WTC11 (cell line): ENCODE measurements around the gene SLITRK6. TPM values are rescaled to one million over a fixed set of nuclear protein-coding genes. Genes with fewer than 3 reads are reported as not detected.
A peak's percentile ranks its signal among the peaks of the same experiment; 100 is the strongest.

Experiments used
- ATAC-seq: fragments of 200-7000 bp; cut with Tn5 transposase; 2 replicates; pipeline ENCODE4 v1.10.0; 2021; ENCODE audit warnings: mild to moderate bottlenecking, moderate library complexity
- CTCF ChIA-PET: fragments of 300-600 bp; sonication (Branson Sonifier 250); formaldehyde crosslinking; loops from one replicate; lab custom pipeline; 2021; ENCODE audit warnings: antibody characterized with exemption; lab: Charles Lee
- POLR2A ChIA-PET: fragments of 350-600 bp; sonication (Branson Sonifier 250); formaldehyde crosslinking; loops from one replicate; lab custom pipeline; 2021; ENCODE audit warnings: antibody characterized with exemption; lab: Charles Lee
- DNase-seq: peaks from one replicate; pipeline ENCODE4 v3.0.0; 2021; ENCODE audit warnings: low spot score
- H3K27ac Mint-ChIP-seq: 2 replicates; pipeline ENCODE4 v1.8.0; 2021; ENCODE audit warnings: mixed read lengths
- H3K27me3 Mint-ChIP-seq: 2 replicates; pipeline ENCODE4 v1.8.0; 2021; ENCODE audit warnings: low read depth, mild to moderate bottlenecking, moderate library complexity, mixed read lengths
- H3K36me3 Mint-ChIP-seq: 2 replicates; pipeline ENCODE4 v1.8.0; 2021; ENCODE audit warnings: mixed read lengths
- H3K4me1 Mint-ChIP-seq: 2 replicates; pipeline ENCODE4 v1.8.0; 2022; ENCODE audit warnings: mixed read lengths
- H3K4me3 Mint-ChIP-seq: 2 replicates; pipeline ENCODE4 v1.8.0; 2021; ENCODE audit warnings: mild to moderate bottlenecking, moderate library complexity, mixed read lengths
- H3K9me3 Mint-ChIP-seq: 2 replicates; pipeline ENCODE4 v1.8.0; 2021; ENCODE audit warnings: mixed read lengths
- ATF1 ChIP-seq: sonication (generic); formaldehyde crosslinking; IDR thresholded peaks from 2 replicates; pipeline ENCODE4 v1.8.1; 2023; ENCODE audit warnings: mild to moderate bottlenecking, moderate library complexity, missing genetic modification reagents
- ATF2 ChIP-seq: sonication (generic); formaldehyde crosslinking; IDR thresholded peaks from 2 replicates; pipeline ENCODE4 v1.8.1; 2022; ENCODE audit warnings: low read depth, missing genetic modification reagents, borderline replicate concordance
- CREB1 ChIP-seq: sonication (generic); formaldehyde crosslinking; IDR thresholded peaks from 2 replicates; pipeline ENCODE4 v1.8.0; 2023; ENCODE audit warnings: mild to moderate bottlenecking, missing genetic modification reagents
- CTCF ChIP-seq: fragments of 200-600 bp; IDR thresholded peaks from 2 replicates; pipeline ENCODE4 v1.8.0; 2022; ENCODE audit warnings: antibody characterized with exemption
- ETV6 ChIP-seq: sonication (generic); formaldehyde crosslinking; IDR thresholded peaks from 2 replicates; pipeline ENCODE4 v1.8.1; 2022; ENCODE audit warnings: mild to moderate bottlenecking, missing genetic modification reagents
- FOXP4 ChIP-seq: sonication (generic); formaldehyde crosslinking; IDR thresholded peaks from 2 replicates; pipeline ENCODE4 v1.8.0; 2022; ENCODE audit warnings: mild to moderate bottlenecking, missing genetic modification reagents
- NFYB ChIP-seq: sonication (generic); formaldehyde crosslinking; conservative IDR thresholded peaks from 2 replicates; pipeline ENCODE4 v1.8.0; 2022; ENCODE audit warnings: low read depth, missing genetic modification reagents
- RORB ChIP-seq: fragments of 250-450 bp; sonication (Bioruptor Pico); IDR thresholded peaks from 2 replicates; pipeline ENCODE4 v1.9.0; 2021; ENCODE audit warnings: mild to moderate bottlenecking
- SMAD4 ChIP-seq: sonication (generic); formaldehyde crosslinking; IDR thresholded peaks from 2 replicates; pipeline ENCODE4 v1.8.0; 2022; ENCODE audit warnings: mild to moderate bottlenecking, missing genetic modification reagents
- SP1 ChIP-seq: sonication (generic); formaldehyde crosslinking; conservative IDR thresholded peaks from 2 replicates; pipeline ENCODE4 v1.8.1; 2022; ENCODE audit warnings: missing genetic modification reagents
- TP53 ChIP-seq: sonication (generic); formaldehyde crosslinking; IDR thresholded peaks from 2 replicates; pipeline ENCODE4 v1.8.1; 2023; ENCODE audit warnings: mild to moderate bottlenecking, missing genetic modification reagents
- ZBTB21 ChIP-seq: sonication (generic); formaldehyde crosslinking; IDR thresholded peaks from 2 replicates; pipeline ENCODE4 v1.8.1; 2023; ENCODE audit warnings: mild to moderate bottlenecking, missing genetic modification reagents, borderline replicate concordance
- ZNF281 ChIP-seq: sonication (generic); formaldehyde crosslinking; IDR thresholded peaks from 2 replicates; pipeline ENCODE4 v1.8.0; 2023; ENCODE audit warnings: mild to moderate bottlenecking, missing genetic modification reagents
- ZNF396 ChIP-seq: fragments of 250-450 bp; sonication (Bioruptor Pico); IDR thresholded peaks from 2 replicates; pipeline ENCODE4 v1.8.0; 2021; ENCODE audit warnings: mild to moderate bottlenecking, moderate library complexity, borderline replicate concordance
- ZNF532 ChIP-seq: fragments of 250-450 bp; sonication (Bioruptor Pico); IDR thresholded peaks from 2 replicates; pipeline ENCODE4 v1.9.0; 2021; ENCODE audit warnings: mild to moderate bottlenecking, borderline replicate concordance
- total RNA-seq: library from RNA; stranded (reverse); gene quantifications from 3 replicates; pipeline ENCODE4 v1.2.3, GENCODE V29; 2021
- TF ChIP-seq, protein P1 (sequence below): sonication (generic); formaldehyde crosslinking; IDR thresholded peaks from 2 replicates; pipeline ENCODE4 v1.8.1; 2023; ENCODE audit warnings: mild to moderate bottlenecking, missing genetic modification reagents

SLITRK6 gene
- total RNA-seq, 1 experiment from 2014 or later: 0.04 TPM

- DNase-seq (no peak), ATAC-seq (peak; percentile 66; the same call in 1 of the 2 replicates)
- Mint-ChIP-seq H3K9me3 (no peaks in the 10 kb centered on the region), H3K4me3 (no peak overlapping the region), H3K27me3 (no peaks in the 10 kb centered on the region)
- ChIA-PET POLR2A (no interaction called here), CTCF (no interaction called here)
- TF ChIP-seq ZNF532 (CRISPR knock-in tag) (no peak), SMAD4 (CRISPR knock-in tag) (no peak), SP1 (CRISPR knock-in tag) (no peak), FOXP4 (CRISPR knock-in tag) (no peak), CREB1 (CRISPR knock-in tag) (no peak), CTCF (peak; percentile 44), ZBTB21 (no peak)
- TF ChIP-seq, all 79 proteins: peak for 1
- Mint-ChIP-seq H3K27ac (no peak overlapping the region), H3K36me3 (no peaks in the 10 kb centered on the region), H3K4me1 (no peaks in the 10 kb centered on the region)
These were observed 7.4 kb upstream of the SLITRK6 start for GRCh38 chr13:85806553-85807175.

GRCh38 chr13:85798556-85798955, 663 bp downstream of the SLITRK6 start:
- H3K27ac Mint-ChIP-seq: 0 out of 2 replicates have a peak overlapping the region, but pooled peaks have one; percentile 72
- H3K9me3 Mint-ChIP-seq: peaks cover 6% of the 10 kb centered on the region; the same call in 1 of the 2 replicates
- ChIA-PET CTCF (interaction anchor here (0.8 to 1.8 kb wide), 2 partner anchors 904 to 954 kb away, joined by 3 to 10 read pairs; no protein-coding TSS in a partner anchor), POLR2A (interaction anchor here (1.1 kb wide), 1 partner anchor 16 kb away, joined by 3 read pairs; no protein-coding TSS in a partner anchor)
- peak; percentile 12; the same call in 1 of the 2 replicates for ATAC-seq
- no peaks in the 10 kb centered on the region for H3K36me3 Mint-ChIP-seq
- peaks cover 26% of the 10 kb centered on the region for H3K4me1 Mint-ChIP-seq
- no peaks in the 10 kb centered on the region for H3K27me3 Mint-ChIP-seq
- no peak overlapping the region for H3K4me3 Mint-ChIP-seq
- DNase-seq: no peak
- no peak for TF ChIP-seq ATF1 (CRISPR knock-in tag)
- TF ChIP-seq ETV6 (CRISPR knock-in tag): no peak
- no peak for TF ChIP-seq NFYB
- no peak for TF ChIP-seq TP53 (CRISPR knock-in tag)
- TF ChIP-seq ZNF396 (CRISPR knock-in tag): no peak
- TF ChIP-seq RORB (CRISPR knock-in tag): no peak
- no peak for TF ChIP-seq ZNF281 (CRISPR knock-in tag)
- TF ChIP-seq ATF2 (CRISPR knock-in tag): no peak
- TF ChIP-seq FOXP4 (CRISPR knock-in tag): no peak
- TF ChIP-seq, protein P1, sequence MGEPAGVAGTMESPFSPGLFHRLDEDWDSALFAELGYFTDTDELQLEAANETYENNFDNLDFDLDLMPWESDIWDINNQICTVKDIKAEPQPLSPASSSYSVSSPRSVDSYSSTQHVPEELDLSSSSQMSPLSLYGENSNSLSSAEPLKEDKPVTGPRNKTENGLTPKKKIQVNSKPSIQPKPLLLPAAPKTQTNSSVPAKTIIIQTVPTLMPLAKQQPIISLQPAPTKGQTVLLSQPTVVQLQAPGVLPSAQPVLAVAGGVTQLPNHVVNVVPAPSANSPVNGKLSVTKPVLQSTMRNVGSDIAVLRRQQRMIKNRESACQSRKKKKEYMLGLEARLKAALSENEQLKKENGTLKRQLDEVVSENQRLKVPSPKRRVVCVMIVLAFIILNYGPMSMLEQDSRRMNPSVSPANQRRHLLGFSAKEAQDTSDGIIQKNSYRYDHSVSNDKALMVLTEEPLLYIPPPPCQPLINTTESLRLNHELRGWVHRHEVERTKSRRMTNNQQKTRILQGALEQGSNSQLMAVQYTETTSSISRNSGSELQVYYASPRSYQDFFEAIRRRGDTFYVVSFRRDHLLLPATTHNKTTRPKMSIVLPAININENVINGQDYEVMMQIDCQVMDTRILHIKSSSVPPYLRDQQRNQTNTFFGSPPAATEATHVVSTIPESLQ: no peak
